Ramos (cell line): ENCODE measurements around the gene TFF3.

Experiments used
- in situ Hi-C: fragments of 300-500 bp; cut with MboI; formaldehyde crosslinking; loops from one replicate; pipeline ENCODE4 v1.14.3; 2022; ENCODE audit warnings: low sequenced_read_pairs; ENCODE audit not compliant: unreplicated experiment

The TFF3 gene

GRCh38 chr21:42279341-42279871, 35.8 kb downstream of the TFF3 start:
- in situ Hi-C loops = loop anchor here (25.0 kb wide), 1 partner anchor 667 kb away; no protein-coding TSS in a partner anchor

- in situ Hi-C loops = loop anchor here (25.0 kb wide), 1 partner anchor 666 kb away; no protein-coding TSS in a partner anchor
Observed at GRCh38 chr21:42278451-42279149, 36.6 kb downstream of the TFF3 start.

- in situ Hi-C loops = loop anchor here (25.0 kb wide), 1 partner anchor 665 kb away; no protein-coding TSS in a partner anchor
Observed at GRCh38 chr21:42277593-42277992, 37.6 kb downstream of the TFF3 start.

- in situ Hi-C loops = loop anchor here (25.0 kb wide), 1 partner anchor 664 kb away; no protein-coding TSS in a partner anchor
Observed at GRCh38 chr21:42276526-42277154, 38.6 kb downstream of the TFF3 start.

DNA sequence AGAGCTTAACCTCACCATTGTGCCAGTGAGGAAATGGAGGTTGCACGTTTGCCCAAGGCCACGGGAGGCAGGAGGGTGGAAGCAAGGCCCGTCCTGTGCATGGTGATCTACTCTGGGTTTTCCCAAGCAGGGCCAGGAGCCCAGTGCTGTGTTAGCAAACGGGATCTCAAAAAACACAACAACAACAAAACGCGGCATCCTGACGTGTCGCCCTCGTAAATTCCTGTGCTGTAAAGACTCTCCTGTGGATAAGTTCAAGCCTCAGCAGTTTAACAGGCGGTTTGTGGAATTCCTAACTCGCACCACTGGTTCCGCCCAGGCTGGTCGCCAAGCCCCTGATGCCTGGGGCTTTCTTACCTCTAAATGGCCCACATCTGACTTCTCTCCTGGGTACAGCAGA, 39.1 kb downstream of the TFF3 start:
- in situ Hi-C loops = loop anchor here (25.0 kb wide), 1 partner anchor 664 kb away; no protein-coding TSS in a partner anchor

GRCh38 chr21:42272984-42273600, 42.1 kb downstream of the TFF3 start:
- in situ Hi-C loops = no loop called here

- in situ Hi-C loops = no loop called here
Observed at GRCh38 chr21:42272109-42272962, 42.9 kb downstream of the TFF3 start.

- in situ Hi-C loops = no loop called here
Observed at GRCh38 chr21:42271065-42271464, 44.1 kb downstream of the TFF3 start.

DNA sequence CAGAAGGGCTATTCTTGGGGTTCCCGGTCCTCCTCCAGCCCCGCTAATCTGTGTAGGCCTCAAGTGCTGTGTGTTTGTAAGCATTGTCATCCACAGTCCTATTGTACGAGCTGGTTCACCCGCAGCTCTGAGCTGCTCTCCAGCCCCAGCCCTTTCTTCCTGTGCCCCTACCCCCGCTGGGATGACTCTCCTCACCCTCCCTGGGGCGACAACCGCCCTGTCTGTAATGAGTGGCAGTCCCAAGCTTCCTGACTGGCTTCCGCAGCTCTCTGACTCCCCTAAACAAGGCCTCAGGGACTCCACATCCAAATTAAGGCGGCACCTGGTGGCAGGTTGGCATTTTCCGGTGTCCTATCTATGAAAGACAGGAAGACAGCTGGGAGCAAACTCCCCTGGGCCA, 45.8 kb downstream of the TFF3 start:
- in situ Hi-C loops = loop anchor here (10.0 kb wide), 1 partner anchor 115 kb away; no protein-coding TSS in a partner anchor

GRCh38 chr21:42266971-42267556, 48.1 kb downstream of the TFF3 start:
- in situ Hi-C loops = loop anchor here (10.0 kb wide), 1 partner anchor 112 kb away; no protein-coding TSS in a partner anchor

DNA sequence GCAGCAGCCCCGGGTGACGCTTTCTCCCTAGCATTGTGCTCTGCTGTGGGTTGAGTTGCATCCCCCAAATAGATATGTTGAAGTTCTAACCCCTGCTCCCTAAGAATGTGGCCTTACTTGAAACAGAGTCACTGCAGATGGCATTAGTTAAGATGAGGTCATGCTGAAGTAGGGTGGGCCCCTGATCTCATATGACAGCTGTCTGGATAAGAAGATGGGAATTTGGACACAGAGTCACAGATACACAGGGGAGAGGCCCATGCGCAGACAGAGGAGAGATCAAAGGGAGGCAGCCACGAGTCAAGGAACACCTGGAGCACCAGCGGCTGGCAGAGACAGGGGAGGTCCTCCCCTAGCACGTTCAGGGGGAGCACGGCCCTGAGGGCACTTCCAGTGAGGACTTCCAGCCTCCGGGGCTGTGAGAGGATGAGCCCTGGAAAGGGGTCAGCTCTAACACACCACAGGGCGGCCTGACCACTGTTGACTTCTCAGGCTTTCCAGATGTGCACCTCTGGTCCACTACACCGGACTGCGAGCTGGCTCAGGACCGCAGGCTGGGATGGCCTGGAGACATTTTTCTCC, 49.9 kb downstream of the TFF3 start:
- in situ Hi-C loops = loop anchor here (10.0 kb wide), 1 partner anchor 111 kb away; no protein-coding TSS in a partner anchor

- in situ Hi-C loops = loop anchor here (10.0 kb wide), 1 partner anchor 110 kb away; no protein-coding TSS in a partner anchor
Observed at GRCh38 chr21:42264245-42265195, 50.7 kb downstream of the TFF3 start.

DNA sequence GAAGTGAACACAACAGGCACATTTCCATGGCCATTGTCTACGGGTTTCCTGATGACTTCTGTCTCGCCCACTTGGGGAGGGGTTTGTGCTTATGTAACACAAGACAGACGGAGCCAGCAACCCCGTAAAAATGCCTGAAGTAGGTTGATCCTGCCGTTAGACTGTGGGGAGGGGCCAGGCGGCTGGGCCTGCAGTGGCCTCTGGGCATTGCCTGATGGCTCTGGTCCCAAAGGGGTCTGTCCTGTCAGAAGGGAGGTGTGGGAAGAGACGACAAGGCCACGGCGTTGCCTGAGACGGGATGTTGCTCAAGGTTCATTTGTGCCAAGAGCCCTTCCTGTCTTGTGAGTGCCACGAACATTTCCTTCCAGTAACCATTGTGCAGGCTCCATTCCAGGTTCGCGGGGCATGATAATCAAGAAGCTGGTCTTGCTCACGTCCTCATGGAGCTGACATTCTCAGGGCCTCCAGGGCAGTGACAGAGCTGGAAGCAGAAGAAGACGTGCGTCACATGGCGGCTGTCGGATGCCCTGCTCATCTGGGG, 51.5 kb downstream of the TFF3 start:
- in situ Hi-C loops = loop anchor here (10.0 kb wide), 1 partner anchor 109 kb away; no protein-coding TSS in a partner anchor

- in situ Hi-C loops = loop anchor here (10.0 kb wide), 1 partner anchor 108 kb away; no protein-coding TSS in a partner anchor
Observed at GRCh38 chr21:42262831-42263231, 52.4 kb downstream of the TFF3 start.

DNA sequence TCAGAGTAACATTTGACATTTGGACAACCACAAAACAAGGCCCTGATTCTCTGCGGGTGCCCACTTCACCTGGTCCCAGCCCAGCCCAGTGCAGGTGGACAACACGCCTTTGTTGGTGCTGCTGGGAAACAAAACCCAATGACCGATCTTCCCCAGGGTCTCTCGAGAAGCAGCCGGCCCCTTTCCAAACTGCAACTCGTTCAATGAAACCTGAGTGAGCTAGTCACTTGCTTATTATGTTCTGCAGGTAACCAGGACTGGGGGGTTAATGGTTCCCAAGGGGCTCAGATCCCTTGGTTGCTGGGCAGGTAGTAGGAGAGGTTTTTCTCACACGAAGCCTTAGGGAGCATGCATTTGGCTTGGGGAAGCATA, 53.4 kb downstream of the TFF3 start:
- in situ Hi-C loops = loop anchor here (10.0 kb wide), 1 partner anchor 107 kb away; no protein-coding TSS in a partner anchor
